Putamen (tissue), 1 donor: Measurements from ENCODE around the gene PRR16.
A peak's percentile ranks its signal among the peaks of the same experiment; 100 is the strongest.
"Not testable (repeated sequence)": the region's sequence is repeated elsewhere in the genome, so short reads cannot be mapped to it uniquely, and the experiment has no call there.

Source experiments
- DNase-seq: peaks from one replicate; pipeline ENCODE4 v3.0.0-alpha.2; 2016; ENCODE audit warnings: low spot score

PRR16 gene

DNA sequence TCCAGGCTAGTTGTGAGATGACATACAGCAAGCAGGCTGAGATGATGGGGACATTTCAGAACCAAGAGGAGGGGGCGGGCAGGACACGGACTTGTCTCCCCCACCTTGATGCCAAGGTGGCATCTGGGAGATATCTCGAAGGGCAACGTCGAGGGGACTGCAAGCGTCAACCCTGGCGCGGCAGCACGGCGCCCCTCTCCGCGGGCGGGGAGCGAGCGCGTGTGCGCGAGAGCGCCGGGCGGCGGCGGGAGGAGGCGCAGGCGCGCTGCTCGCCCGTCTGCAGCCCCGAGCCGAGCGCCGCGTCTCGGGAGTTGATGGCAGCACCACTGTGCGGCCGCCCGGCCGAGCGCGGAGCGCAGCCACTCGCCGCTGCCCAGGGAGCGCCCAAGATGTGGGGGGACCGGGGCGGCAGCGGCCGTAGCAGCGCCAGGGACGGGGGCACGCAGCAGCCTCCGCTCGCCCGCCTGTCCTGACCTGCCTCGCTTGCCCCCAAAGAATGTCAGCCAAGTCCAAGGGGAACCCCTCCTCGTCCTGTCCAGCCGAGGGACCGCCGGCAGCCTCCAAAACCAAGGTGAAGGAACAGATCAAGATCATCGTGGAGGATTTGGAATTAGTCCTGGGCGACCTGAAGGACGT lies at the start of gene PRR16:
PRR16 (plus strand) TSS at position 310 of the 636 bp plus-strand sequence.
- peak; percentile 68 for DNase-seq

DNA sequence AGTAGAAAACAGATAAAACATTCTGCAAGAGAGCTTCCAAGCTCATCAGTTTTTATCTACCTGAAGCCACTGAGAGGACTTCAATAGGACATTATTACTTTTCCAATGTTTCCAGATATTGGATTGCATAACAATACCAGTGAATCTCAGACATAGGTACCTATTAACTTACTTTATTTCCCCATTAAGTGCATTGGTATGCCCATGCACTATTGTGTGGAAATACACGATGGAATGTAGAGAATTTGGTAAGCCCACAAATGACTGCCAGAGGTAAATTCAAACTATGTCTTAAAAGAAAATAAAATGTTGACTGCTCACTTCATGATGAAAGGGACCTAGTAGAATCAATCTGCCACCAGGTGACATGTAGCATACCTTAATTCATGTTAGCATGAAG lies 48.1 kb upstream of the PRR16 start:
- DNase-seq: no peak

DNA sequence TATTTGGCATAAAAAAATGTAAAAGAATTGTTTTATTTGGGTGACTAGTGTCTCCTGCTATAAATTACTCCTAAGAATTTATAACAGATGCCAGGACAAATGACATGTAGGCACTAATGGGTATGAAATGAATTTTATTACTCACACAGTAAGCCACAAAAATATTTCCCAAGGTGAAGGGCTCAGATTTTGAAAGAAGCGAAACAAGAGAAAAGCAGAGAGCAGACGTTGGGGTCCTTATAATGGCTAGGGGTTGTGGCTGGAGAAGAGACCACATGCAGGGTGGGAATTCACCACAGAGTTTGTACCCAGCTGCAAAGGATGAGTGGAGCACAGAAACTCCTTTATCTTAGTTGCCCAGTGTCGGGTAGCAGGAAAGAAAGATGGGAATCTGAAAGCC lies 45.0 kb upstream of the PRR16 start:
- no peak for DNase-seq

DNA sequence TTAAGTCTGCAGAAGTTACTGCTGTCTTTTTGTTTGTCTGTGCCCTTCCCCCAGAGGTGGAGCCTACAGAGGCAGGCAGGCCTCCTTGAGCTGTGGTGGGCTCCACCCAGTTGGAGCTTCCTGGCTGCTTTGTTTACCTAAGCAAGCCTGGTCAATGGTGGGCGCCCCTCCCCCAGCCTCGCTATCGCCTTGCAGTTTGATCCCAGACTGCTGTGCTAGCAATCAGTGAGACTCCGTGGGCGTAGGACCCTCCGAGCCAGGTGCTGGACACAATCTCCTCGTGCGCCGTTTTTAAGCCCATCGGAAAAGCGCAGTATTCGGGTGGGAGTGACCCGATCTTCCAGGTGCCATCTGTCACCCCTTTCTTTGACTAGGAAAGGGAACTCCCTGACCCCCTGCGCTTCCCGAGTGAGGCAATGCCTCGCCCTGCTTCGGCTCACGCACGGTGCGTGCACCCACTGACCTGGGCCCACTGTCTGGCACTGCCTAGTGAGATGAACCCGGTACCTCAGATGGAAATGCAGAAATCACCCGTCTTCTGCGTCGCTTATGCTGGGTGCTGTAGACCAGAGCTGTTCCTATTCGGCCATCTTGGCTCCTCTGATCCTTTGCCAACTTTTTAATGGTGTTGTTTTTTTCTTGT lies 37.3 kb upstream of the PRR16 start:
- not testable (repeated sequence) for DNase-seq

DNA sequence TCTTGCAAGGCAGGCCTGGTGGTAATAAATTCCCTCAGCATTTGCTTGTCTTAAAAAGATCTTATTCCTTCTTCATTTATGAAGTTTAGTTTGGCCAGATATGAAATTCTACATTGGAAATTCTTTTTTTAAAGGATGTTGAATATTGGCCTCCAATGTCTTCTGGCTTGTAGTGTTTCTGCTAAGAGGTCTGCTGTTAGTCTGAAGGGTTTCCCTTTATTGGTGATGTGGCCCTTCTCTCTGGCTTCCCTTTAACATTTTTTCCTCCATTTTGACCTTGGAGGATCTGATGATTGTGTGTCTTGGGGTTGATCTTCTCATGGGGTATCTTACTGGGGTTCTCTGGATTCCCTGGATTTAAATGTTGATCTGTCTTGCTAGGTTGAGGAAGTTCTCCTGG lies 33.5 kb upstream of the PRR16 start:
- DNase-seq: no peak

DNA sequence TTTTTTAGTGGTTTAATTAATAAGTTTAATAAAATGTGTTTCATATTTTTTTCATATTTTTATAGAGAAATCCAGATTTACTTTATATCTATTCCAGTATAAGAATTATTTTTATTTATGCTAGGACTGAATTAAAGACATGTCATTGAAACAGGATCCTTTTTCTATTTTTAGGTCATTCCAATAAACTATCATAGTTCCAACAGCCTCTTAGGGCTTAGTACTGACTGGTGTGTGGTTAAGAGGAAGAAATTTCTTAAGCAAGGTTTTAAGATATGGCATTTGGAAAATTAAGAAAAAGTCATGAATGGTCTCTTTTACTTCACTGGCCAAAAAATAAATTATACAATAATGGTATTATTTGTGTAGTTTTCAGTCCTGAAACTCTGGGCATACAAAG lies 31.2 kb upstream of the PRR16 start:
- no peak for DNase-seq

DNA sequence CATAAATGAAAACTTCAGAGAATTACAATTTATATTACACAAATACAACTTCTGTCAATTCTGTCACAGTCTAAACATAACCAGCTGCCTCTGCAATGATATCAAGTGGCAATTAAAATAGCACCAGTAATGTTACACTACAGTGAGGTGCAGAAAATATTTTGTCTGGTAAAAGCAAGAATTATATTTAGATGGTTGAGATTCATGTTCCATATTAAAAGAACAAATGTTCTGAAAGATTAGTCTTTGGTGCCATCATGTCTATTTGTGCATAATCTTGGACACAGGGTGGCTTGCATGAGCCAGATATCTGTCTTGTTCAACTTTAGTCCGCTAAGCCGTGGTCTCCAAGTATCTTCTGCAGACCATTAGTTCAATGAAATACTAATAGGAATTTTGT lies 29.0 kb upstream of the PRR16 start:
- no peak for DNase-seq

DNA sequence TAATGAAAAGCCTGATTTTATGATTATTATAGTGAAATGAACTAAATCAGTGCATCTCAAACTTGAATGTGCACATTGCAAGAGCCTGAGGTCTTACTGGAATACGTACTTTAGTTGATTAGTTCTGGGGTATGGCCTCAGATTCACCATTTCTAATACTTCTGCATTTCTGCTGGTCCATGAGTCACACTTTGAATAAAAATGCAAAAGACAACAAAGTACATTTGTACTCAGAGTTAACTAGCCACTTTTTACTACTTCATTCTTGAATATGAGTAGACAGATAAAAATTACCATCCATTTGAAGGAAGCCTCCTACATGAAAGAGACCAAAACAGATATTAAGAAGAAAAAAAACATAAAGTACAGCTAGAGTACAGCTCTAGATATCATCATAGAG lies 27.1 kb upstream of the PRR16 start:
- DNase-seq: no peak

DNA sequence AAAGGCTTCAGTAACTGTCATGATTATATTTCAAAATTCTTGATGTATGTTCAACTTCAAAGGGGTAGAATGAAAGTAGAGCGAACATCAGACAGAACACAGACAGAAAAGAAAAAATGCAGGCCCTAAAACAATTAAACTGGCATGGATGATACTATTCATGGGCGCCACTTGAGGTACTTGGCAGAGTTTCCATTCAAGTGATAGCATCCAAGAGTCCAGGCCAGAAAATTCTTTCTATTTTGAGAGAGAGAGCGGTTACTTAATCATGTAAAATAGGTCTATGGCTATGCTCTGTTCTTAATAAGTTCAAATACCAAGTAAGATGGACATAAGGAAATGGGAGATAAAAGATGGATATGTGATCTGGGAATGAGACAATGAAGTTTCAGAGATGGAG lies 21.4 kb upstream of the PRR16 start:
- no peak for DNase-seq

DNA sequence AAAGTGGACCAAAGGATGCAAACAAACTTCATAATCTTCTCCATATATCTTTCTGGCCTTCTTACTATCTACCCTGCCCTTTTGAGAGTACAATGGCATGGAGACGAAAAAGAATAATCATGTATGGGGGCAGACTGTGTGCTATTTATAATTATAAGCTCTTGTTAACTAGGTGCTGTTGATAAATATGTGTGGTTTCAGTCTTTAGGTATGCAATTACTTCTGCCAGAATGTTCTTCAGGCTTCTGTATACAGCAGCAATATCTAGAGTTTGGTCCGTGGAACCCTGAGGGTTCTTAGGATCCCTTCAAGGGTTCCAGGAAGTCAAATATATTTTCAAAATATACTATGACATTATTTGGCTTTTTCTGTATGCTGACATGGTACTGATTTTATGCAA lies 20.5 kb upstream of the PRR16 start:
- no peak for DNase-seq

DNA sequence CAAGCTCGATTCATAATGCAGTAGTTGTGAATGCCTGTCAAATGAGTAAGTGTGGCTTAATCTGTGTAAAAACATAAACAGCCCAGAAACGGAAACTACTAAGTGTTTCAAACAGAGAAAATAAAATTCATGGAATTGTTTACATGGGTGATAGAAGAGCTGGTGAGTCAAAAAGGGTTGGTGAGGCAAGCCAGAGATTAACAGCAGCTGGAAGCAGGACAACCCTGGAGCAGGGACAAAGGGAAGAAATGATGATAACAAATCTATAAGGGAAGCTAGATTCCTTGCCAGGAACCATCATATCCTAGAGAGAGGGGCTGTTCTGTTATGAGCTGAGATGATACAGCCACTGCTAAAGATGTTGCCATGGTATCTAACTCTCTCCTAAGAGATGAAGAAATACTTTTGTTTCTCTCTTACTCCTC lies 18.0 kb upstream of the PRR16 start:
- DNase-seq: no peak

DNA sequence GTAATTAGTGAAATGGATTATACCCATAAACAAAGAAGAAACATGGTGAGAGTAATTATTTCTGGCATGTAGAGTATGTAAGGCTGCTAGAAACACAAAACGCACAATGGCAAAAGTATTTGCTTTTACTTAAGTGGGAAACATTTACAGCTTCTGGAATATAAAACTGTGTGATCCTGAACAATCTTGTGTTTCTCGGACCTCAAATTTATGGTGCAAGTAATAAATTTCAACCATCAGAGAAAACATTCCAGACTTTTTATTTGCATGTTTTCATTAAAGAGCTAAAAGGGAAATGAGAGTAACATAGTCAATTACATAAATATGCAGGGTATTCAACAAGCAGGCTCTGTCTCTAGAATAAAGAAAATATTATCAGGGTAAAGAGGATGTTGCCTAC lies 17.2 kb upstream of the PRR16 start:
- no peak for DNase-seq

DNA sequence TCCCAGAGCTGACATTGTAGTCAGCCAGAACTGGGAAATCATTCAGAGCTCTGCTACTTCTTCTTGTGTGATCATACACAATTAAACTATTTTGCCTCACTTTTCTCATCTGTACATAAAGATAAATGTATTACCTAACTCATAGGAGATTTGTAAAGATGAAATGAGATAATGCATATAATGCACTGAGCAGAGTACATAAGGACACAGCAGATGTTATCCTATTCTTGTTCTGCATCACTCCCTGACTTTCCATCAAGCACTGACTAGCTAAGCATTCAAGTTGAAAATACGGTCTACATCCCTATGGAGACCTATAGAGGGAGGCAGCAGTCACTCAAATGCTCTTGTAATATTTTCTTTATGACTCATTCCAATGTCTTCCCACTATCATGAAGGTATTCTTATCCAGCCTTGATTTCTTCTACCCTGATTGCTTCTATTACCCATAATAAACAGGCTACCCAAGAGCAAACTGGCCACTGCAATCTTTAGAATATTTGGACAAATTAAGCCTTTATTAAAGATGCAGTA lies 16.3 kb upstream of the PRR16 start:
- DNase-seq: no peak

DNA sequence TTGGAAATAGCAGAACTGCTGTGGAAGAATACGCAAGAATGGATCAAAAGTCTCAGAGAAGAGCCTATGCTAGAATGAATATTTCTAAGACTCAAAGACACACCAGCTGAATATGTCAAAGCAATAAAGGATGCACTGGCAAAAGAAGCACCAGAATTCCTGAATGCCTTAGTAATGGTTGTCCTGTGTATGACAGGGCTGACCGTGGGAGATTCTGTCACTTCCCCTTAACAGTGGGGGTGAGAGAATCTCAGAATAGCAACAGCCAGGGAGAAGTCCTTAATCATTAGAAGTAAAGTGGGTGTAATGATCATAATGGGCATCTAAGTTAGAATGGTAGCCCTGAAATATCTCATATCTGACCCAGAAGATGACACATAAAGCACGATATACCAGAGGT lies 14.6 kb upstream of the PRR16 start:
- DNase-seq: no peak

DNA sequence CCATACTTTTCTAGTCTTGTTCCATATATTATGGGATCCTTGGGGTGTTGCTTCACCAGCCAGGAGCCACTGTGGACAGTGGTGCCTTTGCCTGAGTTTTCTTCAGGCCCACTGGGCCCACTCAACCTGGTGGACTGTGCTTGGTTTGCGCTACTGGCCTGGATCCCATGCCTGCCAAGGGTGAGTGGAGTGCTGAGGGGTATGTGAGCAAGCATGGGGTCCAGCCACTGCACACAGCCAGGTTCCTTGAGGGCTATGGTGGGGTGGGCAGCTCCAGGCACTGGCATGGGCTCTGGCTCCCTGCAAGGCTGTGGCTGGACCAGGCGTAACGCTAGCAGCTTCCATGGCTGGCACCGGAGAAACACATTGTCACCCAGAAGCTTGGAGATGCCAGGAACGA lies 13.2 kb upstream of the PRR16 start:
- no peak for DNase-seq

DNA sequence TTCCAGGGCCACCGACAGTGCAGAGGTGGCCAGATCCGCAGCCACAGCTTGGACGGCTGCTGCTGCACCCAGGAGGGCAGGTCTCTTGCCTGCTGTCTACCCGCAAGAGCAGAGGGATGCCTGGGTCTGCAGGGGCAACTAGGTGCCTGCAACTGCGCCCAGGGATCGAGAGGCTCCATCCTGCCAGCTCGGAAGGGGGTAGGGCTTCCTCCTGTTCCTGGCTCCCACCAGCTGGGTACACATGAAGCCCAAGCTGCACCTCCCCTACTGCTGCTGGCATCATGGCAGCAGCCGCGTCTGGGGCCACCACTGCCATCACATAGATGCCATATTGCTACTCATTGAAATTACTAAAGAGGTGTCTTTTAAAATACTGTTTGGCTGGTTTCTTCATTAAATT lies 12.7 kb upstream of the PRR16 start:
- no peak for DNase-seq

DNA sequence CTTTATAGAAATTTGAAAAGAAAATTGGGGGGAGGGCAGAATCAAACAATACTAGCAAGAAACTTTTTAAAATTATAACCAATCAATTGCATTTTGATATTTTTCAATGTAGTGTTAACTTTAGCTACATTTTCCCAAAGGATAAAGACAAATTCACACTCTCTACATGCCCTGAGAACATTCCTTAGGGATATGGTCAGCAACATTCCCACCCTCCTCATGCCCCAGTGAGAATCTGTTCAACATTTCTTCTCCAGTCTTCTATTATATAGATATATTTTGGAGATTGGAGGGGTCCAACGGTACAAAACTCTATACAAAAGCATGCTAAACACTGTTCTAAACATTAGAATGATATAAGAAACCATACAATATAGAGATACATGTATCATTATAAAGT lies 11.6 kb upstream of the PRR16 start:
- no peak for DNase-seq

DNA sequence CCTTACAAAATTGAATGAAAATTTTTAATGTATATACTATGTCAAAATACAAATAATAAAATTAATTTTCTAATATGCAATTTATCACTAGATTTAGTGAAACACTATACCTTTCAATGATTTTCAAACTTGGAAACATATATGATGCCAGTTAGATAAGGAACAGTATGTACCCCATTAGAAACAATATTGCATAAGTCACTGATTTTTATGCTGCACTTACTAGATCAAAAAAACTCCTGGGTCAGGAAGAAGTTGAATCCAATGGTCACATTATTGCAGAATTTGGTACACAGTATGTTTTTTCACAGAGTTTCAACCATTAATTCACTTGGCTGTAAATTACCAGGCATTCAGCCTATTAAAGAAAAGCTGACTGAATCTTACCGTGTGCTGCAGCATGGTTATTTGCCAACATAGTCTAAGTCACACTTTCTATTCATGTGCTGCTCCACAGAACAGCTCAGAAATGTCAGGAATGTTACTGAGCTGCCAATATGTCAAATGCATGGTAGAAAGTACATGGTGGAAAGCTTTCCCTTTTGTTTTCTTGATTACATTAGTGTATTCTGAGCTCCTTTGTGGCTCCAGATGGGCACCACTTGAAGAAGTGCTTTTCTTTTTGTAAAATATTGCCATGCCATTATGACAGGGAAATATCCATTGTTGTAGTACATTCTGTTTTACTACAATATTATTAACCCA lies 9.9 kb upstream of the PRR16 start:
- no peak for DNase-seq

DNA sequence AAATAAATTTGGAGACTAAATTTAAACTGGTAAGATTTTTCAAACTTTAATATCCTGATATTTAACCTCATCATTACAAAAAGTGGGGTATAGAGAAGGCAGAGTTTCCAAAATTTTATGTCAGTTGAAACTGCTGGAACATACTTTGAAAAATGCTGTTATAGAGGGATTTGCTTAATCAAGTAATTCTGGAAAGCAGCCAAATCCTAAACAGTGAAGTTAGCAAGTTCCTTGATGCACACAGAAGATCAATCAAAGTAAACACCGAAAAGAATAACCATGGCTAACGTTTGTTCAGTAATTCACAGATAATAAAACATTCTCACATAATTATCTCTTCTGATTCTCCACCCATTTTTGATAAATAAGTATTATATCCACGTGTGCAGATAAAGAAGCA lies 8.1 kb upstream of the PRR16 start:
- DNase-seq: no peak

DNA sequence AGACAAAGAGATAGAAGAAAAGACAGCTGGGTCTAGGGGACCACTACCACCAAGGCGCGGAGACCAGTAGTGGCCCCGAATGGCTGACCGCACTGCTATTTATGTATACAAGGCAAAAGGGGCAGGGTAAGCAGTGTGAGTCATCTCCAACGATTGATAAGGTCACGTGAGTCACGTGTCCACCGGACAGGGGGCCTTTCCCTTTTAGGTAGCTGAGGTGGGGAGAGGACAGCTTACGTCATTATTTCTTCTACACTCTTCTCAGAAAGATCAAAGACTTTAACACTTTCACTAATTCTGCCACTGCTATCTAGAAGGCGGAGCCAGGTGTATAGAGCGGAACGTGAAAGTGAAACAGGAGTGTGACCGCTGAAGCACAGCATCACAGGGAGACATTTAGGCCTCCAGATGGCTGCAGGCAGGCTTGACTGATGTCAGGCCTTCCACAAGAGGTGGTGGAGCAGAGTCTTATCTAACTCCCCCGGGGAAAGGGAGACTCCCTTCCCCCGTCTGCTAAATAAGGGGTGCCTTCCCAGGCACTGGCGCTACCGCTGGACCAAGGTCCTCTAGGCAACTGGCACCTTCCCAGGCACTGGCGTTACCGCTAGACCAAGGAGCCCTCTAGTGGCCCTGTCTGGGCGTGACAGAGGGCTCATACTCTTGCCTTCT lies 6.1 kb upstream of the PRR16 start:
- no peak for DNase-seq

DNA sequence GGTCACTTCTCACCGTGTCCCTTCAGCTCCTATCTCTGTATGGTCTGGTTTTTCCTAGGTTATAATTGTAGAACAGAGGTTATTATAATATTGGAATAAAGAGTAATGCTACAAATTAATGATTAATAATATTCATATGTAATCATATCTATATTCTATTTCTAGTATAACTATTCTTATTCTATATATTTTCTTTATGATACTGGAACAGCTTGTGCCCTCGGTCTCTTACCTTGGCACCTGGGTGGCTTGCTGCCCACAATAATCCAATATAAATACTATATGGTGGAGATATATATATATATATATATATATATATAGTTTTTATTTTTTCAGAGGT lies 5.6 kb upstream of the PRR16 start:
- not testable (repeated sequence) for DNase-seq

DNA sequence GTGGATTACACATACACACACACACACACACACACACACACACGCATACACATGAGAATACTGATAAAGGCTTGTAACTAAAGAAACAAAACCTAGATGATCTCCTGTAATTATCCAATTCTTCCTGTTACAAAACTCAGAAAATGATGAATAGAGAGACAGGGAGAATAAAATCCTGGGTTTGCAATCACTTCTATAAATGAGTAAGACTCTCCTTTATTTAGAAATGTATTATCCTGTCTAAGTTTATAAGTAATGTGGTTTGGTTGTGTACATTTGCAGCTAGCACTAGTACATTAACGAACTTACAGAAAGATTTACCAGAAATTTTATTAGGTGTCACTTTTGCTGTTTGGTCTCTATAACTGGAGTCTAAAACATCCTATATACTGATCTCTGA lies 2.8 kb upstream of the PRR16 start:
- no peak for DNase-seq
